K562 (cell line): ENCODE data around the gene SLC35F5. TPM values are rescaled to one million over a fixed set of nuclear protein-coding genes. Genes with fewer than 3 reads are reported as not detected.

Experiments
- ARID2 ChIP-seq: fragments of 450-650 bp; IDR thresholded peaks from 2 replicates; pipeline ENCODE4 v1.6.1; 2017; ENCODE audit warnings: antibody characterized with exemption, mild to moderate bottlenecking
- ATF7 ChIP-seq: fragments of 450-650 bp; IDR thresholded peaks from 2 replicates; pipeline ENCODE4 v1.7.1; 2014; ENCODE audit warnings: mild to moderate bottlenecking, moderate library complexity
- CBFA2T2 ChIP-seq: fragments of 450-650 bp; conservative IDR thresholded peaks from 2 replicates; pipeline ENCODE4 v1.6.1; 2017; ENCODE audit warnings: mild to moderate bottlenecking
- CBX3 ChIP-seq, 2 experiments: IDR thresholded peaks; 1 replicate in 1 of 2; 2 replicates in 1 of 2; pipeline ENCODE4 v1.6.1; 2012; ENCODE audit warnings: inconsistent platforms in 2 of 2, low read length in 2 of 2, borderline replicate concordance in 1 of 2, control low read depth in 1 of 2
- CHD2 ChIP-seq: IDR thresholded peaks from 2 replicates; pipeline ENCODE4 v1.6.1; 2011; ENCODE audit warnings: low read depth, low read length
- ETV5 ChIP-seq: sonication (generic); formaldehyde crosslinking; IDR thresholded peaks from 2 replicates; pipeline ENCODE4 v1.4.0; 2020; ENCODE audit warnings: low read depth, mild to moderate bottlenecking, missing genetic modification reagents
- JUND ChIP-seq, 2 experiments: IDR thresholded peaks; 2 replicates in 1 of 2; 3 replicates in 1 of 2; pipeline ENCODE4 v1.6.1; 2011; ENCODE audit warnings: borderline replicate concordance in 2 of 2, low read depth in 2 of 2, low read length in 2 of 2, improper control_type of control experiment in 1 of 2, missing biosample characterization in 1 of 2, missing genetic modification characterization in 1 of 2, missing genetic modification reagents in 1 of 2
- MAFK ChIP-seq: IDR thresholded peaks from 2 replicates; pipeline ENCODE4 v1.6.1; 2011; ENCODE audit warnings: low read length, improper control_type of control experiment
- MAZ ChIP-seq, 2 experiments: fragments of 450-650 bp in 1 of 2; sonication (generic) in 1 of 2; formaldehyde crosslinking; IDR thresholded peaks in 1 of 2; conservative IDR thresholded peaks in 1 of 2; 2 replicates each; pipeline versions ENCODE4 v1.4.0 to v1.5.0; 2020; ENCODE audit warnings: mild to moderate bottlenecking in 1 of 2, missing genetic modification reagents in 1 of 2
- SPI1 ChIP-seq: IDR thresholded peaks from 2 replicates; pipeline ENCODE4 v1.6.1; 2011; ENCODE audit warnings: low read depth, low read length, control low read depth, borderline replicate concordance
- STAG1 ChIP-seq: sonication (generic); formaldehyde crosslinking; IDR thresholded peaks from 2 replicates; pipeline ENCODE4 v1.5.0; 2020; ENCODE audit warnings: missing genetic modification reagents, borderline replicate concordance
- ZBTB11 ChIP-seq, 3 experiments: fragments of 200-800 bp in 1 of 3; fragments of 250-450 bp in 1 of 3; fragments of 450-650 bp in 1 of 3; sonication (Bioruptor Pico) in 1 of 3; sonication (Bioruptor generic) in 1 of 3; formaldehyde crosslinking in 1 of 3; IDR thresholded peaks; 2 replicates each; pipeline versions ENCODE4 v1.6.1 to v1.8.0; 2016 to 2022; ENCODE audit warnings: mild to moderate bottlenecking in 2 of 3, missing genetic modification characterization in 2 of 3, missing compliant biosample characterization in 1 of 3, moderate library complexity in 1 of 3
- ZNF212 ChIP-seq: fragments of 450-650 bp; formaldehyde crosslinking; IDR thresholded peaks from 2 replicates; pipeline ENCODE4 v1.4.0; 2020; ENCODE audit warnings: mild to moderate bottlenecking
- ZNF318 ChIP-seq, 2 experiments: fragments of 450-650 bp; IDR thresholded peaks; 2 replicates each; pipeline ENCODE4 v1.6.1; 2016; ENCODE audit warnings: mild to moderate bottlenecking in 2 of 2, borderline replicate concordance in 1 of 2, low read depth in 1 of 2, moderate library complexity in 1 of 2
- ZNF584 ChIP-seq: fragments of 200-800 bp; sonication (Bioruptor generic); IDR thresholded peaks from 2 replicates; pipeline ENCODE4 v1.6.1; 2016; ENCODE audit warnings: low read depth, mild to moderate bottlenecking, missing genetic modification characterization, missing compliant biosample characterization
- polyA plus RNA-seq, 8 experiments: library from polyadenylated mRNA; depleted of rRNA in 4 of 8; stranded (reverse) in 5 of 8; unstranded in 3 of 8; fragments of >200 nt; fragmentation: Nextera tagmentation in 2 of 8; fragmentation: Illumina TruSeq in 1 of 8; extraction: Ambion mirVana in 2 of 8; extraction: Trizol in 1 of 8; gene quantifications; 2 replicates each; pipeline versions ENCODE4 v1.2.1 to v1.2.3, GENCODE V29; 2011 to 2014; ENCODE audit warnings: inconsistent platforms in 1 of 8, missing spikeins in 1 of 8
- total RNA-seq, 7 experiments: library from RNA; depleted of rRNA in 6 of 7; stranded (reverse); fragments of >200 nt in 6 of 7; fragmentation: Illumina TruSeq in 2 of 7; extraction: Trizol in 2 of 7; gene quantifications; 2 replicates each; pipeline versions ENCODE4 v1.2.1 to v1.2.3, GENCODE V29; 2011 to 2021; ENCODE audit warnings: low replicate concordance in 1 of 7

SLC35F5 gene
- total and polyA plus RNA-seq, 9 of the 15 experiments (the other 6 are each of a cell fraction or from before 2014, with no cell fraction given), result 4.9 to 50.7 (median 30.5) TPM

- TF ChIP-seq ZNF318 (IDR thresholded peaks at IDR 0.05; ENCODE audit: borderline replicate concordance in 1 of 2, low read depth in 1 of 2) (no peak), ETV5 (CRISPR knock-in tag) (no peak), ZNF212 (CRISPR knock-in tag) (no peak), ZBTB11 (CRISPR knock-in tag; IDR thresholded peaks at IDR 0.05) (no peak), ARID2 (no peak), CBX3 (IDR thresholded peaks at IDR 0.05; ENCODE audit: borderline replicate concordance in 1 of 2, low read length in 2 of 2) (no peak), ATF7 (0 out of 2 replicates have a peak, but pooled peaks have one; percentile 27), JUND (IDR thresholded peaks at IDR 0.05; ENCODE audit: borderline replicate concordance, low read depth, low read length) (peak; percentile 61; the same call in 1 of the 2 replicates), JUND (tag; IDR thresholded peaks at IDR 0.05; ENCODE audit: borderline replicate concordance, low read depth, low read length) (peak; percentile 48; the same call in 1 of the 3 replicates), MAFK (no peak), CHD2 (no peak), CBFA2T2 (peak; percentile 27; the same call in 1 of the 2 replicates), MAZ (CRISPR knock-in tag; conservative IDR thresholded peaks at IDR 0.05 in 1 of 2, IDR thresholded peaks at IDR 0.05 in 1 of 2) (peak in 1 of 2 experiments; percentile 34; a peak in 1 of 4 replicates), SPI1 (peak; percentile 70), ZNF584 (no peak), STAG1 (CRISPR knock-in tag) (peak; percentile 25; the same call in 1 of the 2 replicates)
These were observed 56.1 kb downstream of the SLC35F5 start (continued) for GRCh38 chr2:113700186-113700841.
